Measurements from ENCODE around the gene RPL27A. TPM values are rescaled to one million over a fixed set of nuclear protein-coding genes. Genes with fewer than 3 reads are reported as not detected.

The RPL27A gene
- total and polyA plus RNA-seq, 3 donors from 2014 or later: 340 to 1,052 (median 586) TPM

DNA sequence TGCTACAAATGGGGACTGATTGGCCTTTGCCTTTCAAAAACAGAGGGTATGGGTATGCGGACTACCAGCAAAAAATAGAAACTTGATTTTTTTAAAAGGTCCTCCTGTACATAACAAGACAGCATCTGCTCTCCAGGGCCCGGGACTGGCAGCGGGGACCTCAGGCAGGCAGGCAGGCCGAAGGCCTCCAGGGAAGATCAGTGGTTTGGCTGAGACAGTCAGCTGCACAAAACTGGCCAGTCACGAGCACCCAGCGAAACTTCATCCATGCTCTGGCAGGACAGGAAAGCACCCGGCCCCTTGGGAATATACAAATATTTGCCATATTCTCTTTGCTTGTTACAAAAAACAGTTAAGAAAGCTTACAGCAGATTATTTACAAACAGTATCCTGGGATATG lies 11.0 kb downstream of the RPL27A start:
- no peaks in the 10 kb centered on the region for H3K4me1 ChIP-seq
- intact Hi-C loops (cut with DNase I; ENCODE audit: low total_unique reads): no loop called here
- H3K36me3 ChIP-seq (ENCODE audit: low read depth, missing control alignments): no peaks in the 10 kb centered on the region
- no peak for DNase-seq
- H3K4me3 ChIP-seq: no peak overlapping the region
- TF ChIP-seq, protein P1, sequence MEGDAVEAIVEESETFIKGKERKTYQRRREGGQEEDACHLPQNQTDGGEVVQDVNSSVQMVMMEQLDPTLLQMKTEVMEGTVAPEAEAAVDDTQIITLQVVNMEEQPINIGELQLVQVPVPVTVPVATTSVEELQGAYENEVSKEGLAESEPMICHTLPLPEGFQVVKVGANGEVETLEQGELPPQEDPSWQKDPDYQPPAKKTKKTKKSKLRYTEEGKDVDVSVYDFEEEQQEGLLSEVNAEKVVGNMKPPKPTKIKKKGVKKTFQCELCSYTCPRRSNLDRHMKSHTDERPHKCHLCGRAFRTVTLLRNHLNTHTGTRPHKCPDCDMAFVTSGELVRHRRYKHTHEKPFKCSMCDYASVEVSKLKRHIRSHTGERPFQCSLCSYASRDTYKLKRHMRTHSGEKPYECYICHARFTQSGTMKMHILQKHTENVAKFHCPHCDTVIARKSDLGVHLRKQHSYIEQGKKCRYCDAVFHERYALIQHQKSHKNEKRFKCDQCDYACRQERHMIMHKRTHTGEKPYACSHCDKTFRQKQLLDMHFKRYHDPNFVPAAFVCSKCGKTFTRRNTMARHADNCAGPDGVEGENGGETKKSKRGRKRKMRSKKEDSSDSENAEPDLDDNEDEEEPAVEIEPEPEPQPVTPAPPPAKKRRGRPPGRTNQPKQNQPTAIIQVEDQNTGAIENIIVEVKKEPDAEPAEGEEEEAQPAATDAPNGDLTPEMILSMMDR (IDR thresholded peaks at IDR 0.05): no peak
- no peak for TF ChIP-seq POLR2A (IDR thresholded peaks at IDR 0.05)
- peak overlapping the region in 1 of 2 donors; percentile 54 for H3K27ac ChIP-seq
- H3K9me3 ChIP-seq: no peaks in the 10 kb centered on the region
- H3K27me3 ChIP-seq: no peaks in the 10 kb centered on the region
- 88 to 91% methylated on average over 7 of the region's 7 CpGs for WGBS, 2 donors

DNA sequence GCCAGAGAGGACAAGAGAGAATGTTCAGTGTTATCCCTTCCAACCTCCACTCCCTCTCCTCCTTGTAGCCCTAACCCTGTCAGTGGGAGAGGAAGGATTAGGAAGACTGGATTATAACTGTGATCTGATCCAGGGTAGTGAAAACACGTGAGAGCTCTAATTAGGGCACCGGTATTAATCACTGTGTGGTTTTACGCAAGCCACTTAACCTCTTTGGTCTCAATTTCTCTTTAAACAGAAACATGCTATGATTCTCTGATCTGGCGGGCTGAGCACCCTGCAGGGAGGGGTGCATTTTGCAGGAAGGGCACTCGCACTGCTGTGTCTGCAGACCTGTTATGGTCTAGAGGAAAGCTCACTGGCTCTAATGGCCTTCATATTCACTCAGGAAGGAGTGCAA lies 11.5 kb downstream of the RPL27A start:
- WGBS, 2 donors: 80 to 88% methylated on average over 5 of the region's 5 CpGs
- Histone ChIP-seq H3K4me3 (no peak overlapping the region), H3K36me3 (ENCODE audit: low read depth, missing control alignments) (no peaks in the 10 kb centered on the region), H3K9me3 (no peaks in the 10 kb centered on the region), H3K27me3 (no peaks in the 10 kb centered on the region), H3K27ac (peak overlapping the region in 1 of 2 donors; percentile 54), H3K4me1 (peaks cover 5% of the 10 kb centered on the region)
- intact Hi-C loops (cut with DNase I; ENCODE audit: low total_unique reads): no loop called here
- DNase-seq: no peak
- TF ChIP-seq, protein P1 (IDR thresholded peaks at IDR 0.05): no peak
- no peak for TF ChIP-seq POLR2A (IDR thresholded peaks at IDR 0.05)

DNA sequence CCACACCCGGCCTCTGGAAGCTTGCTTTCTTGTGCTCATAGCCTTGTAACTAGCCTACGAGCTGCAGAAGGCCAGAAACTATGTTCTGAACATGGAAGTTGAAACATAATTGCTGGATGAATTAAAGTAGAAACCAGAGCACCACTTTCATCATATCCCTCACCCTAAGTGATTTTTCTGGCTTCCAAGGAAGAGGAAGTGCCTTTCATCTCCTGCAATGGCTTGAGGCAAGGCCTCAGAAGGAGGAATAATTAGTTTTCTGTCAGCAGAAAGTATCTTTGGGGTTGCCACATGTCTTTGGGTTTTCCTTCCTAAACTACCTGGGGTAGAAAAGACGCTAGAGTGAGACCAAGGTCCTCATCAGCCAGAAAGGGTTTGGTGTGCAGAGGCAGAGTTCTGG lies 14.5 kb downstream of the RPL27A start:
- WGBS, 2 donors: 71 to 94% methylated on average over 2 to 3 of the region's 3 CpGs
- DNase-seq: no peak
- no peaks in the 10 kb centered on the region for H3K9me3 ChIP-seq
- no peak overlapping the region for H3K4me3 ChIP-seq
- no peaks in the 10 kb centered on the region for H3K27me3 ChIP-seq
- no peak for TF ChIP-seq POLR2A (IDR thresholded peaks at IDR 0.05)
- TF ChIP-seq, protein P1 (IDR thresholded peaks at IDR 0.05): no peak
- intact Hi-C loops (cut with DNase I; ENCODE audit: low total_unique reads): no loop called here
- peaks cover 34% of the 10 kb centered on the region for H3K4me1 ChIP-seq
- no peaks in the 10 kb centered on the region for H3K36me3 ChIP-seq (ENCODE audit: low read depth, missing control alignments)
- peak overlapping the region in 1 of 2 donors; percentile 20 for H3K27ac ChIP-seq

DNA sequence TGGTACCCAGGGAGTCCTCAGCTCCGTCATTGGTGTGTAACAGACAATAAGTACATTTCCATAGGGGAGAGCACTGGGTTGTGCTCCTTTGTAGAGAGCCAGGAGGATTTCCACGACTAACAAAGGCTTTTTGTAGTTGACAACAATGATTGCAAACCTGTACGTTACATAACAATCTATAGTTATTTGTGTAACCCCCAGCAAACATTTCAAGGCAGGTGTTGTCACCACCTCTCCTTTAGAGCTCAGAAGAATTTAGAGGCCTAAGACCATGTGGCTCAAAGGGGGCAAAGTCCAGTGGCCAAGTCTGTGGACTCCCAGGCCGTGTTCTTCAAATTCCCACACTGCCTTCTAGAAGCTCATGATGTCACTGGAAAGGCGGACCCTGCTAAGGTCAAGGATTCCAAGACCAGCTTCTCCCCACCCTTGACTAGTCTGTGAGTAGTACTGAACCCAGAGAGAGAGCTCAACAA lies 15.8 kb downstream of the RPL27A start:
- no peak for DNase-seq
- no peaks in the 10 kb centered on the region for H3K36me3 ChIP-seq (ENCODE audit: low read depth, missing control alignments)
- H3K27ac ChIP-seq: peak overlapping the region; percentile 71 to 86
- intact Hi-C loops (cut with DNase I; ENCODE audit: low total_unique reads): no loop called here
- TF ChIP-seq, protein P1 (IDR thresholded peaks at IDR 0.05): no peak
- no peak for TF ChIP-seq POLR2A (IDR thresholded peaks at IDR 0.05)
- 60 to 72% methylated on average over 5 of the region's 5 CpGs for WGBS, 2 donors
- H3K27me3 ChIP-seq: no peaks in the 10 kb centered on the region
- H3K9me3 ChIP-seq: no peaks in the 10 kb centered on the region
- peaks cover 37% of the 10 kb centered on the region for H3K4me1 ChIP-seq
- no peak overlapping the region for H3K4me3 ChIP-seq

DNA sequence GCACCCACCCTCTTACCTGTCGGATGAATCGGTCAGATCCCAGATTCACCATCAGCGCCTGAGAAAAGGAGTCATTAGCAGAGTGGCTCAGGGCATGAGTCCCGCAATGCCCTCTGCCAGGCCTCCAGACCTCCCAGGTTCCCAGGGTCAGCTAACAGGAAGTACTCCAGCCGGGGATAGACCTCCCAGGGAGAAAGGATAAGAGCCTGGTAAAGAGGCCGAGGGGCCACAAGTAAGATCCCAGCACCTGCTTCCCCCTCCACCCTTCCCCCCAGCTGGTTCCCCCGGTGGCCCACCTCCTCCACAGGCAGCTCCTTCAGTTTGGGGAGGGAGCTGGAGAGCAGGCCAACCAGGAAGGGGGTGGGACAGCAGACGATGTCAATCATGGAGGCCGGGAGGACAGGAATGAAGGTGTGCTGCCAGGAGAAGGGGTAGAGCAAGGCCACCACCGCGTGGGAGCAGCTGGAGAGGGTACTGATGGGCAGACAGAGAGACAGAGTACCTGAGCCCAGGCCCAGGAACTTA lies 16.4 kb downstream of the RPL27A start:
- no peak for TF ChIP-seq POLR2A (IDR thresholded peaks at IDR 0.05)
- TF ChIP-seq, protein P1 (IDR thresholded peaks at IDR 0.05): no peak
- Histone ChIP-seq H3K4me3 (no peak overlapping the region), H3K27ac (peak overlapping the region; percentile 71 to 86), H3K36me3 (ENCODE audit: low read depth, missing control alignments) (no peaks in the 10 kb centered on the region), H3K27me3 (no peaks in the 10 kb centered on the region), H3K4me1 (peaks cover 37% of the 10 kb centered on the region), H3K9me3 (no peaks in the 10 kb centered on the region)
- intact Hi-C loops (cut with DNase I; ENCODE audit: low total_unique reads): no loop called here
- WGBS, 2 donors: 41 to 69% methylated on average over 11 of the region's 11 CpGs
- DNase-seq: no peak

All from testis (tissue), 3 donors.